Psoas muscle (tissue), 8 donors: ENCODE data around the gene TRNT1. TPM values are rescaled to one million over a fixed set of nuclear protein-coding genes. Genes with fewer than 3 reads are reported as not detected.

Experiments used
- ATAC-seq, 4 donors: fragments of 200-7000 bp; cut with Tn5 transposase; one replicate each; pipeline ENCODE4 v1.9.1; 2020; ENCODE audit warnings: moderate library complexity in 3 of 4, mild to moderate bottlenecking in 2 of 4
- DNase-seq, 2 donors: peaks; one replicate each; pipeline ENCODE4 v3.0.0-alpha.2; 2020
- H3K27ac ChIP-seq: fragments of 200-600 bp; one replicate; pipeline ENCODE4 v1.8.0; 2022
- H3K27me3 ChIP-seq, 3 donors: fragments of 200-600 bp in 1 of 3; one replicate each; pipeline versions ENCODE4 v1.6.1 to v1.8.0; 2013 to 2022; ENCODE audit warnings: low read length in 2 of 3, mild to moderate bottlenecking in 2 of 3, moderate library complexity in 1 of 3; ENCODE audit not compliant: insufficient read depth in 3 of 3
- H3K36me3 ChIP-seq, 2 donors: fragments of 200-600 bp in 1 of 2; one replicate each; pipeline versions ENCODE4 v1.6.1 to v1.8.0; 2013 to 2022; ENCODE audit warnings: low read depth in 1 of 2, mild to moderate bottlenecking in 1 of 2, moderate library complexity in 1 of 2; ENCODE audit not compliant: insufficient read depth in 1 of 2
- H3K4me1 ChIP-seq: fragments of 200-600 bp; one replicate; pipeline ENCODE4 v1.8.0; 2022
- H3K4me3 ChIP-seq: fragments of 200-600 bp; one replicate; pipeline ENCODE4 v1.8.0; 2022; ENCODE audit warnings: mild to moderate bottlenecking
- H3K9me3 ChIP-seq: fragments of 200-600 bp; one replicate; pipeline ENCODE4 v1.8.0; 2022
- CTCF ChIP-seq: fragments of 200-600 bp; IDR thresholded peaks from one replicate; pipeline ENCODE4 v1.8.0; 2022; ENCODE audit warnings: antibody characterized with exemption
- WGBS, 3 donors: extraction: QIAGEN DNeasy Blood & Tissue Kit; methylation state at CpG; one replicate each; pipeline versions ENCODE4 v1.1.6 to v1.1.7; 2013; 5-methylcytosine and 5-hydroxymethylcytosine counted together
- intact Hi-C, 2 donors: fragments of 100-400 bp; cut with DNase I; formaldehyde crosslinking; loops; one replicate each; pipeline versions ENCODE4 v1.11.0 to v1.14.2; 2022
- polyA plus RNA-seq, 3 donors: library from polyadenylated mRNA; stranded (reverse); fragments of 200-250 nt; gene quantifications; one replicate each; pipeline ENCODE4 v1.2.3, GENCODE V29; 2013
- total RNA-seq, 4 donors: library from RNA; stranded (reverse); fragmentation: NEBNext Ultra II Directional in 2 of 4; extraction: Animal tissue kit (Norgen Biotek cat#: 25700) in 2 of 4; gene quantifications; one replicate each; pipeline versions ENCODE4 v1.2.1 to v1.2.4, GENCODE V29; 2021 to 2023
- donor health status: healthy with polysubstance abuse.
- donor health status: DM: no; HTN: no; CAD: no; lungs with moderate emphysema.
- donor health status: Bipolar disorder and iron deficiency.
- donor health status: healthy.
- donor health status: DM: yes; HTN: yes; CAD: no.
- donor health status: DM: no; HTN: no; CAD: no.
- donor health status: DM: no; HTN: no; CAD: no.
- donor health status: DM: yes; HTN: yes; CAD: no.

Gene TRNT1
- total and polyA plus RNA-seq, 7 donors, result 12.2 to 31.3 (median 15.5) TPM

GRCh38 chr3:3117651-3118050, 9.1 kb upstream of the TRNT1 start:
- intact Hi-C loops, result no loop called here
- no peak for TF ChIP-seq CTCF
- ATAC-seq (no peak), DNase-seq (no peak)
- H3K36me3 ChIP-seq, result no peaks in the 10 kb centered on the region
- no peak overlapping the region for H3K27ac ChIP-seq
- H3K4me3 ChIP-seq, result no peak overlapping the region
- WGBS, 3 donors, result 75 to 88% (median 81%) methylated on average over 2 of the region's 2 CpGs
- no peaks in the 10 kb centered on the region for H3K9me3 ChIP-seq
- H3K4me1 ChIP-seq, result no peaks in the 10 kb centered on the region
- H3K27me3 ChIP-seq, result no peaks in the 10 kb centered on the region

GRCh38 chr3:3119393-3119851, 7.3 kb upstream of the TRNT1 start:
- H3K27ac ChIP-seq, result no peak overlapping the region
- no peak for TF ChIP-seq CTCF
- no peaks in the 10 kb centered on the region for H3K4me1 ChIP-seq
- intact Hi-C loops, result no loop called here
- DNase-seq (no peak), ATAC-seq (no peak)
- WGBS, 3 donors, result 66 to 75% (median 71%) methylated on average over 4 of the region's 4 CpGs
- H3K36me3 ChIP-seq, result no peaks in the 10 kb centered on the region
- no peaks in the 10 kb centered on the region for H3K27me3 ChIP-seq
- H3K9me3 ChIP-seq, result no peaks in the 10 kb centered on the region
- no peak overlapping the region for H3K4me3 ChIP-seq

- Histone ChIP-seq H3K4me1 (peaks cover 8% of the 10 kb centered on the region), H3K36me3 (peaks cover 5 to 22% of the 10 kb centered on the region in 2 donors), H3K4me3 (peak overlapping the region; percentile 100), H3K9me3 (no peaks in the 10 kb centered on the region), H3K27ac (peak overlapping the region; percentile 99), H3K27me3 (no peaks in the 10 kb centered on the region)
- intact Hi-C loops, result loop anchor here (5.0 kb wide), 1 partner anchor 51 kb away; the partner anchor contains the start of gene CRBN (in 2 of the 2)
- DNase-seq (no peak), ATAC-seq (no peak)
- WGBS, 3 donors, result 84 to 86% (median 85%) methylated on average over 24 of the region's 24 CpGs
- no peak for TF ChIP-seq CTCF
Observed at GRCh38 chr3:3125977-3126376, 763 bp upstream of the TRNT1 start.

GRCh38 chr3:3127432-3128010, 781 bp downstream of the TRNT1 start:
- peak overlapping the region; percentile 100 for H3K4me3 ChIP-seq
- H3K4me1 ChIP-seq, result peaks cover 8% of the 10 kb centered on the region
- WGBS, 3 donors, result 33 to 35% (median 33%) methylated on average over 20 of the region's 20 CpGs
- ATAC-seq (no peak), DNase-seq (no peak)
- intact Hi-C loops, result loop anchor here (5.0 kb wide), 1 partner anchor 50 kb away; the partner anchor contains the start of gene CRBN (in 2 of the 2)
- no peaks in the 10 kb centered on the region for H3K27me3 ChIP-seq
- TF ChIP-seq CTCF, result no peak
- no peaks in the 10 kb centered on the region for H3K9me3 ChIP-seq
- peak overlapping the region; percentile 99 for H3K27ac ChIP-seq
- H3K36me3 ChIP-seq, result peaks cover 5 to 26% of the 10 kb centered on the region in 2 donors
